NCI-H446 treated with DMSO at 0.1 percent for 48 hours (cell line): ENCODE data around the gene FCHSD2.
A peak's percentile ranks its signal among the peaks of the same experiment; 100 is the strongest.

Source experiments
- DNase-seq: peaks from one replicate; lab custom pipeline; 2025; lab: John Stamatoyannopoulos, UW

Gene FCHSD2

GRCh38 chr11:73142128-73142377 lies at the start of gene FCHSD2:
TSS of gene FCHSD2 (minus strand) at chr11:73142318. CDS start at chr11:73141877, 441 bp downstream.
- DNase-seq, result no peak

DNA sequence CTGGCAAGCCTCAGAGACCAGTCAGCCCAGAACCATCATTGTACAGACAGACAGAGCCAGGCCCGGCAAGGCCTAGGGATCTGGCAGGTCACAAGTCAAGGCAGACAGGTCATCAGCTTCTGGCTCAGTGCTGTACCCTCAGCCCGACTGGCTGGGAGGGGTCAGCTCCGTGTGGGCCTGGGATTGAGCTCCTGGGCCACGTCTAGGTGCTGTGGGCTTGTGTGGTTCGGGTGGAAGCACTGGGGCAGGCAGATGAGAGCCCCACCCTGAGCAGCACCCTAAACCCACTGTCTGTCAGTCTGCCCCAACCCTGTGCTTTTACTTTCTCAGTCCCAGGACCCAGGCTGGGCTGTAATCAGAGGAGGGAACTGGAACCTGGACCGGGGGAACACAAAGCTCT lies 49.0 kb upstream of the FCHSD2 start:
- no peak for DNase-seq

GRCh38 chr11:73190557-73190885 lies 48.4 kb upstream of the FCHSD2 start:
- no peak for DNase-seq

GRCh38 chr11:73189723-73190556 lies 47.8 kb upstream of the FCHSD2 start:
- no peak for DNase-seq

- no peak for DNase-seq
These were observed 47.2 kb upstream of the FCHSD2 start for GRCh38 chr11:73189315-73189714.

GRCh38 chr11:73188301-73188700 lies 46.2 kb upstream of the FCHSD2 start:
- DNase-seq, result no peak

DNA sequence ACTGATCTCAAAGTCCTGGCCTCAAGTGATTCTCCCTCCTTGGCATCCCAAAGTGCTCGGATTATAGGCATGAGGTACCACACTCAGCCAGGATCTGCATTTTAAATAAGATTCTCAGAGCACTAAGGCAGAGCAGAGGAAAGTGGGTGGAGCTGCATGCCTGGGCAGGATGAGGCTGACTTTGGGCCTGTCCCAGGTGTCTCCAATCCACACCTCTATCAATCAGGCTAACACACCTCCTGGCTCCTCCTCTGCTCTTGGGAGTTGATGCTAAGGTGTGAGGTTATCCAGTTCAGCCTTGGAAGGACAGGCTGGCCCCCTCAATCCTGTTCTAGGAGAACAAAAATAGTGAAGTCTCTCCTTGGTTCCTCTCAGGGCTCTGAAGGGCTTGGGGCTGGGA lies 45.7 kb upstream of the FCHSD2 start:
- DNase-seq, result no peak

DNA sequence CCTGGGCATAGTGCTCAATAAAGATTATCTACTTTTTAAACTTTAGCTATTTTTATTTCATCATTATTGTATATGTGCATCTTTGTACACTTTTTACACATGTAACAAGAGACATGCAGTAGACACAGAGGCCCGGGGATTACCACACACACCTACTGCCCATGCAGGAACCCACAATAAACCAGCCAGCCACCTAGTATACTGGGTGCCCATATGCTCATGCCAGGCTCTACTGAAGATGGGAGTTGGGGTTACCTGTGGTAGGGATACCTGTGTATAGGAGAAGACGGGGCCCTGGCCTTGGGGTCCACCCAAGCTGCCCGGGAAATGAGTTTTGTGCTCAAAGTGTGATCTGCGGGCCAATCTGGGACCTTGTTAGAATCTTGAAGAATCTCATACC lies 44.8 kb upstream of the FCHSD2 start:
- no peak for DNase-seq

GRCh38 chr11:73186294-73186850 lies 44.3 kb upstream of the FCHSD2 start:
- no peak for DNase-seq

GRCh38 chr11:73185680-73186293 lies 43.7 kb upstream of the FCHSD2 start:
- no peak for DNase-seq

DNA sequence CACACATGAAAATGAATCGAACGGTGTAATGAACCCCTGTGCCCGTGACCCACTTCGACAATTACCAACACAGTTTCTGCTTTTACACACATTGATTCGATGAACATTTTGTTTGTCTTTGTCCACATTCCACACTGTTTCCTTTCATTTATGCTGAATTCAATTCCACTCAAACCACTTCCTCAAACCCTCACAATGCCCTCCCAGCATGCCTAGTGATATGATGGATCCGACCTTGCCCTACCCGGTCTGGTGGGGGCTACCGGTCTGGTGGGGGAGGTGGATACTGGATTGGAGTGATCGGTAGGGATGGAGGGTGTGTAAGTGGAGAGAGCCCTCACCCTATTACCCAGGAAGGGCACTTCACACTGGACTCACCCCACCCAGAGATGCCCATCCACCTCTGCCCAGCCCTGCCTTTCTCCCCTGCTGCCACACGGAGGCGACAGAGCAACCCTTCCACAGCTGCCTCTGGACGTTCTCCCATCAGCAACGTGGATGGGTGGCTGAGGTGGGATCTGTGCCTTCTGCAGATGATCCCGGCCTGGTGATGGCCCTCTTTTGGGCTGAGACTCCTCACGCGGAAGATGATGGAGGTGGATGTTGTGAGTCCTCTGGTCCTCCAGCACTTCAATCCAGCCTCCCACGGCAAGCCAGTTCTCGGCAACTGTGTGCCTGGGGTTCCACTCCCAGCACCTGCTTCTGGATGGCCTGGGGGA lies 43.0 kb upstream of the FCHSD2 start:
- peak; percentile 6 for DNase-seq

GRCh38 chr11:73182824-73183321 lies 40.8 kb upstream of the FCHSD2 start:
- no peak for DNase-seq

GRCh38 chr11:73178681-73179080 lies 36.6 kb upstream of the FCHSD2 start:
- no peak for DNase-seq

DNA sequence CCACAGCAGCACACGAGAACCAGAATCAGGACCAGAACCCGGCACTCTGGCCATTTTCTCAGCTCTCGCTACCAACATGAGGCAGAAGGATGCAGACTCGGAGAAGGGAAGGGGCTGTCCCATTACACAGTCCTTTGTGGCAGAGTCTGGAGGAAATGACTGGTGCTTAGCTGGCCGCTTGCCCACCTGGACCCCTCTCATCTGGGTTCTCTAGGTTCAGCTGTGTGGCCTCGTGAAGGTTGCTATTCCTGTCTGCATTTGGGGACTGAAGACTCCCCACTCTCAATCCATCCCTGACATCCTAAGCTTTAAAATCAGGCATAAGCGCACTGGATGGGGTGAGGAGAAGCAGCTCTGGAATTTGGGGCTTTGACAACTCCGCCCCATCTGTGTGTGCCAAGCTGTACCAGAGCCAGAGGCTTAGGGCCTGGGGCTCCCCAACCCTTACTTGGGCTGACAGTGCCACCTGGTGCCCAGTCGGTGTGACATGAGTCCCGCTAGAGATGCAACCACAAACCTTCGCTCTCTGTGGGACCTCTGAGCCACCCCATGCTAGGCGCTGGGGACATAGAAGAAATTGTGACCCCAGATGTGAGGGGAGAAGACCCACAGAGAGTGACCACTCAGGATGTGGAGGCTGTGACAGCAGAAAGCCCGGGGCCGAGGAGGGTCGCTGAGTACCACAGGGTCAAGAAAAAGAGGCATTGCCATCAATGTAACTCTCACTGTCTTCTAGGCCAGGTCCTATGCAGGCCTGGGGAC lies 35.8 kb upstream of the FCHSD2 start:
- peak; percentile 44 for DNase-seq

DNA sequence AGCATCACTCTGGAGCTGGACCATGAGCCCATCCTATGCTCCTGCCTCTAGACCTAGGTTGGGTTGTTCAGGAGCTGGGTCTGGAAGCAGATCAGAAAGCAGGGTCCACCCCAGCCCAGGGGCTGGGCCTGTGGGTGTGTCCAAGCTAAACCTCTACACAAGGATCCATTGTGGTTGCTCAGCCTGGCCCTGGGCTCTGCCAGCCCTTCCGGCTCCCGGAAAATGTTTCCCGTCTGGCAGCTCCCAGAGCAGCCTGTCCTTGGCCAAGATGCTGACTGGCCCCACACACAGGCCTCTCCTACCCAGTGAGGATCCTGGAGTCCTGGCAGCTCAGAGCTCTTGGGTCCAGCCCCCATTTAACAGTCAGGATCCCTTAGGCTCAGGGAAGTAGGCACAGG lies 35.3 kb upstream of the FCHSD2 start:
- DNase-seq, result no peak

GRCh38 chr11:73176874-73177155 lies 34.7 kb upstream of the FCHSD2 start:
- DNase-seq, result no peak

- DNase-seq, result no peak
These were observed 34.2 kb upstream of the FCHSD2 start for GRCh38 chr11:73176145-73176873.

DNA sequence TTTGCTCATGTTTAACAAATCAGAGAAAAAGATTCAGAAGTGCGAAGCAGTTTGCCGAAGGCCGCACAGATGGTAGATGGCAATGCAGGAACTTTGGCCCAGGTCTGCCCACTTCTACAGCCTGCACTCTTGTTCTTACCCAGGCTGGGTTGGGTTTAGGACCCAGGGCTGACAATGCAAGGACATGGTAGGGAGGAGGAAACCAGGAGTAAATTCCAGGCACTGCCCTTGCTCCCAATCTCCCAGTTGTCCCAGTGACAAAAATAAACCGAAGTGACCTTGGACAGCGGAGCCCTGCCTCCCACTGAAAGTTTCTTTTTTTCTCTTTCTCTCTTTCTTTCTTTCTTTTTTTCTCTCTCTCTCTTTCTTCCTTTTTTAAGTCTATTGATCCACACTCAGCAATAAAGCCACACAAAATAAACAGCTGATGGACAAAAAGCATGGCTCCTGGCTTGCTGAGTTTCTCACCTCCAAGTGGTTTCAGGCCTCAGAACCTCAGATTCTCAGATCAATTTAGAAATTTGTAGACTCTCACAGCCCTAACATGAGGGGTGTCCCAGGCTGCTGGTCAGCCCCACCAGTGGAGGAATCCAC lies 33.5 kb upstream of the FCHSD2 start:
- DNase-seq, result no peak

DNA sequence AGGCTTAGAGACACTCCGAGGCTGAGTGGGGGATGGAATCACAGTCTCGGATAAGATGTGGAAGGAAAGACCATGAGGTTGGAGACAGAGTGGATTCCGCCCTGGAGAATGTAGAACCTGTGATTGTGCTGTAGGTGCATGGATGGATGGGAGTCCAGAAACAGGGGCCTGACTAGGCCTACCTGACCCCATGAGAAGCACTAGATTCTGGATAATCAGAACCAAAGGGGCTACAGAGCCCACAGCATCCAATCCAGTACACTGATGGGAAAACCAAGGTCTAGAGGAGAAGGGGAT lies 32.3 kb upstream of the FCHSD2 start:
- no peak for DNase-seq

- no peak for DNase-seq
These were observed 31.8 kb upstream of the FCHSD2 start for GRCh38 chr11:73173755-73174494.
